Activated CD4-positive, alpha-beta T cell treated with anti-CD3 and anti-CD28 coated beads, Interleukin-2, amount 50 U/mL, for 1 hour (primary cell): ENCODE measurements around the gene TJP3.

Experiments used
- DNase-seq: peaks from one replicate; pipeline ENCODE4 v3.0.0-alpha.2; 2020

Gene TJP3

DNA sequence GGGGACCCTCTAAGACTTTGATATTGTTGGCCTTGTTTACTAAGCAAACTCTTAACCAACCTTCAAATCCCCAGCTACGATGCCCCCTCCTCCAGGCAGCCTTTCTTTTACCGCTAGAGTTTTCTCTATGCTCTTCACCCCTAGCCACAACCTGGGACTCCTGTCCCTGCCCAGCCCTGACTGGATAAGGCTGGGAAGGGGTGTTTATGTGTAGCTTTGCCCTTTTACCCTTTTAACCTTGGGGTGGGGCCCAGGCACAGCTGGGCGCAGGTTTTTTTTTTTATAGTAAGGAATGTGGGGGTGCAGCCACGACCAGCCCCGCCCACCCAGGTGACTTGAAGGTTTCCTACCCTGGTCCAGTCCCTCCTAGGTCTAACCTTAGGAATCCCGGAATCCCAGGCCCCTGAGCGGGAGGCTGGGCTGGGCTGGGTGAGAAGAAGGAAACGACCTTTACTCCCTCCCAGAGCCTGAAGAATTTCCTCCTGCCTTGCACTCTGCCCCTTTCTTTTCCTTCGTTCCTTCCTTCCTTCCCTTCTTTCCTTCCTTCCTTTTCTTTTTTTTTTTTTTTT lies 12.2 kb downstream of the TJP3 start:
- no peak for DNase-seq

DNA sequence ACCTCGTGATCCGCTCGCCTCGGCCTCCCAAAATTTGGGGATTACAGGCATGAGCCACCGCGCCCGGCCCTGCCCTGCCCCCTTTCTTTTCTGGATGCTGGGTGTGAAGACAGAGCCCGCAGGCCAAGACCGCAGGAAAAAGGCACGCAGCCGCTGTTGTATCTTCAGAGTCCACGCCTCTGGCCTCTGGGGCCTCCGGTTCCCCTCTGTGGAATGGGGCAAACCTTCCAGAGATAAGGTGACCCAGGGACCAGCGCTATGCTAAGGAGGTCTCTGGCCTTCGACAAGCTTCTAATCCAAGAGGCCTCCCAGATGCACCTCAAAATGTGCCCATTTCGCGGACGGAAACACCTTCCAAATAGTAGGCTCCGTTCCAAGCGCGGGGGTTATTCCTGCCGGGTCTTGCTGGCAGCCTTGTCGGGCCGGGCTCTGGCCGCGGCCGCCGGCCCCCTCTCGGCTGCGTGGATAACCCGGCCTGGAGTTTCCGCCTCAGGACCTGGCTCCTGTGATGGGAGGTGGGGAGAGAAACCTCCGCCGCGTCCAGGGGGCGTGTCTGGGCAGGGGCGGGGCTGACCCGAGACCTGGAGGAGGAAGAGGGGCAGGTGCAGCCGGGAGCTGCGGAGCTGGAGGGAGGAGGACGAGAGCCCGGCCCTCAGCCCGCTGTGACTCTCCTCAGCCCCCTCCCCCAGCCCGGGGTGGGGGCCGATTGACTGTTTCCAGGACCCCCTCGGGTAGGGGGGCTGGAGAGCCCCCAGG lies 13.1 kb downstream of the TJP3 start:
- peak; percentile 90 for DNase-seq

GRCh38 chr19:3721887-3722442 lies 13.8 kb downstream of the TJP3 start:
- no peak for DNase-seq

DNA sequence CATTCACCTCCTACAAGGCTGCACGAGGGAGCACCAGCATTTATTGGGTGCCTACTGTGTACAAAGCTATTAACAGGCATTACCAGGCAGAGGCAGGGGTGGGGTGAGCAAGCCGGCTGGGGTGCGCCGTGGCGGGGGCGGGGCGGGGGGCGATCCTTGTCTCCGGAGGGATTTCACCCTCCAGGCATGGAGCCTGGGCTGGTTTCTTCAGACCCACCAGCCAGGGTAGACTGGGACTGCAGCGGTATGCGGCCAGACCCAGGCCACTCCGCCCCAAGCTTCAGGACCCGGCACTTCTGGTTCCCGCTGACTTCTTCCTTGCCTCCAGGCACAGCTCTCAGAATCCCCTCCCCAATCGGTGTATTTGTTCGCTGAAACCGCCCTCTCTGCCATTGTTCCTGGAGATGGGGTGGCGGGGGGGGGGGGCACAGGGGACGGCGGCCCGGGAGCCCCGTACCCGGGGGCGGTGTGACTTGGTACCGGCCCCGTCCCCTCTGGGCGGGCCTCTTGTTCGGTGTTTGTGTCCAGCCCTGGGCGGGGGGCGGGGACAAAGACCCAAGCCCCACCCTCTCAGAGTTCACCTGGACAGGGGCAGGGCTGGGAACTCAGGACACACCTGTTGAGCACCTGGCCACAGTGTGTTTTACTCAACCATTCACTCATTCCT lies 14.4 kb downstream of the TJP3 start:
- no peak for DNase-seq

GRCh38 chr19:3723110-3723488 lies 14.9 kb downstream of the TJP3 start:
- DNase-seq: no peak

- DNase-seq: no peak
Measured at GRCh38 chr19:3723883-3724282, 15.7 kb downstream of the TJP3 start.

- DNase-seq: no peak
Measured at GRCh38 chr19:3725121-3725520, 16.9 kb downstream of the TJP3 start.

- DNase-seq: no peak
Measured at GRCh38 chr19:3725640-3726310, 17.6 kb downstream of the TJP3 start.

- no peak for DNase-seq
Measured at GRCh38 chr19:3730457-3730958, 22.3 kb downstream of the TJP3 start.

DNA sequence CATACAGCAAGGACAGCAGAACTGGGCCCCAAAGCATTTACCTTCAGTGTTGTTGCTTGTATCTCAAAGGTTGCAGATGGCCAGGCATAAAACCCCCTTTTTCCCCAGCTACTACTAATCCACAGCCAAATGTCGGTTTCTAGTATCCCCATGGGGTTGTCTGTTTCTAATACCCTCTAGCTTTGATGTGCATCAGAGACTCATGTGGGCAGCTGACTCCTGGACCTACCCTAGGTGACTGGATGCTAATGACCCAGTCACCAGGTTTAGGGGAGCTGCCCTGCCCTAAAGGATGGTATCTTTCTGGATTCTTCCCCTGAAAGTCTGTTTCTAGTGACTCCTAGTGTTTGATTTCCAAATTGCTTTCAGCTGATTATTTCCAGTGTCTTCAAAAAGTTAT lies 23.9 kb downstream of the TJP3 start:
- no peak for DNase-seq

DNA sequence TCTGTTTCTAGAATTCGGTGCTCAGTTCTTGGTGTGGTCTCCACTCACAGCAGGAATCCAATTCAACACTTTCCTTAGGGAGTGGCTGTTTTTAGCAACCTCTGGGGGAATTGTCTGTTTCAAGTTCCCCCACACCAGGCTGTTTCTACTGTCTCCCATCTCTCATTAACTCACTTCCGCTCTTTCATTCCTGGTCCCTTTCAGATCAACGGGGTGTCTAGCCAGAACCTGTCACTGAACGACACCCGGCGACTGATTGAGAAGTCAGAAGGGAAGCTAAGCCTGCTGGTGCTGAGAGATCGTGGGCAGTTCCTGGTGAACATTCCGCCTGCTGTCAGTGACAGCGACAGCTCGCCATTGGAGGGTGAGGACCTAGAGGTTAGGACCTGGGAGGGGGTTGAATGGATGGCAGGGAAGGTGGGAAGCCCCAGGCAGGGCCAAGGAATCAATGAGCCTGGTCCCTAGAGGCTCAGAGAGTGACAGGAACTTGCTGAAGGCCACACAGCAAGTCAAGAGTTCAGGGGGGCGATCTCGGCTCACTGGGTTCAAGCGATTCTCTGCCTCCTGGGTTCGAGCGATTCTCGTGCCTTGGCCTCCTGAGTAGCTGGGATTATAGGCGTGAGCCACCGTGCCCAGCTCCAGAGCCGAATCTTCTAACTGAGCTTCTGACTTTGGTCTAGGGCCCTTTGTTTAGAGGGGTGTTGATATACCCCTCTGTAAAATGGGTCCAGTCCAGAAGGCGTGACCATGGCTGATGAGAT lies 25.5 kb downstream of the TJP3 start:
- DNase-seq: no peak

- no peak for DNase-seq
Measured at GRCh38 chr19:3734310-3734600, 26.1 kb downstream of the TJP3 start.

GRCh38 chr19:3736106-3736724 lies 28.0 kb downstream of the TJP3 start:
- no peak for DNase-seq

DNA sequence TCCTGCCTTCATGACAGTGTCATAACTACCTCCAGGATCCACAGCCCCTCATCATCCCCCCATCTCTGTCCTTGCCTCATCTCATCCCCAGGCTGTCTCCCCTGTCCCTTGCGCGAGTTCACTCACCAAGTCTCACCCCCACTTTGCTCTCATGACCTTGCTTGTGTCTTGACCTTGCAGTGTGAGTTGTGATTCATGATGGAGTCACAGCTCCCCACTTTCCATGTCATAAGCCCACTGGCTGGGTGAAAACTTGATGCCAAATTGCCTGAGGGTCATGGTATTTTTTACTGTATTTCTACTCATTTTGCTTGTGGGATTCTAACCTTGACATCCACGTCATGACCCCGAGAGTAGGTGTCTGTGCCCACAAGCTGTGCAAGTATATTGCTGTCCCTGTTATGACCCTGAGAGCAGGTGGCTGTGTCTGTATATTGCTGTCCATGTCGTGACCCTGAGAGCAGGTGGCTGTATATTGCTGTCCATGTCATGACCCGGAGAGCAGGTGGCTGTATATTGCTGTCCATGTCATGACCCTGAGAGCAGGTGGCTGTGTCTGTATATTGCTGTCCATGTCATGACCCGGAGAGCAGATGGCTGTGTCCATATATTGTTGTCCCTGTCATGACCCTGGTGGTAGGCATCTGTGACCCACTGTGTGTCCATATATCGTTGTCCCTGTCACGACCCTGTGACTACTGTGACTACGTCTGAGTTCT lies 29.5 kb downstream of the TJP3 start:
- DNase-seq: no peak

- no peak for DNase-seq
Measured at GRCh38 chr19:3738477-3739220, 30.5 kb downstream of the TJP3 start.

GRCh38 chr19:3740431-3740830 lies 32.2 kb downstream of the TJP3 start:
- DNase-seq: no peak

DNA sequence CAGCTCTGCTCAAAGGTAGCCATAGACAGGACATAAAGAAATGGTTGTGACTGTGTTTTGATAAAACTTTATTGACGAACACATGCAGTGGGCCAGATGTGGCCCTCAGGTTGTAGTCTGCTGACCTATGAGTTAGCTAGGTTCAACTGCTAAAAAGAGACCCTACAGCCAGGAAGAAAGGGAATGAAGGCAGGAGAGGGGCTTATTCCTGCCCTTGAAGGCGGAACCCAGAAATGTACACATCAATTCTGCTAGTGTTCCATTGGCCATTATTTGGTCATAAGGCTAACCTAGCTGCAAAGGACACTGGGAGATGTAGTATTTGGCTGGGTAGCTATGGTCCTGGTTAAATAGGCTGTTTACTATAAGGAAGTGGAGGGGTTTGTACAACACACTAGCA lies 35.3 kb downstream of the TJP3 start:
- DNase-seq: no peak

- DNase-seq: no peak
Measured at GRCh38 chr19:3745363-3746045, 37.3 kb downstream of the TJP3 start.

DNA sequence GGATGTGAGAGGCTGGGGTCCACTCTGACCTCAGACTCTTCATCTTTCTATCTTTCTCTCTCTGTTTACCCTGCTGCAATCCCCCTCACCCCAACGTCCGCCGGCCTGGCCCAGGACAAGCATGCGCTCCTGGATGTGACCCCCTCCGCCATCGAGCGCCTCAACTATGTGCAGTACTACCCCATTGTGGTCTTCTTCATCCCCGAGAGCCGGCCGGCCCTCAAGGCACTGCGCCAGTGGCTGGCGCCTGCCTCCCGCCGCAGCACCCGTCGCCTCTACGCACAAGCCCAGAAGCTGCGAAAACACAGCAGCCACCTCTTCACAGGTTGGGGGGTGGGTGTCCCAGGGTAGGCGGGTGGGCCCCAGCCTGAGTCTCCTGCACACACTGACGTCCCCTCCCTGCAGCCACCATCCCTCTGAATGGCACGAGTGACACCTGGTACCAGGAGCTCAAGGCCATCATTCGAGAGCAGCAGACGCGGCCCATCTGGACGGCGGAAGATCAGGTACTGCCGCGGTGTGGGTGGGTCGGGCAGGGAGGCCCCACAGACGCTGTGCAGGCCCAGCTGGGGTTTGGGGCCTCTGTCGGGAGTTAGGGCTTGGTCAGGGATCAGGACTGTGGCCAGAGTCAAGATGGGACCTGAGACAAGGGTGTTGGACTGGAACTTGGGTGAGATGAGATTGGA lies 38.3 kb downstream of the TJP3 start:
- DNase-seq: no peak

DNA sequence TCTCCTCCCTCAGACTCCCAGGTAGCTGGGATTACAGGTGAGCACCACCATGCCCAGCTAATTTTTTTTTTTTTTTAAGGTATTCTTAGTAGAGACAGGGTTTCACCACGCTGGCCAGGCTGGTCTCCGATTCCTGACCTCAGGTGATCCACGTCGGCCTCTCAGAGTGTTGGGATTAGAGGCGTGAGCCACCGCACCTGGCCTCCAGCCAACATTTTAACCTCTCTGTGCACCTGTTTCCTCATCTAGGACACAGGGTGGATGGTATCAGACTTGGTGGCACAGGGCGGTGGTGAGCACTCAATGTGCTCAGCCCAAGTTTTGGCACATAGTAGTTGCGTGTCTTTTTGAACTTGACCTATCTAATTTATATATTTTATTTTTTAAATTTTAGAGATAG lies 40.8 kb downstream of the TJP3 start:
- no peak for DNase-seq
